GM21786 (cell line): ENCODE data around the gene SPRR1A.
"Not testable (repeated sequence)": the region's sequence is repeated elsewhere in the genome, so short reads cannot be mapped to it uniquely, and the experiment has no call there.

Experiments
- ATAC-seq: cut with Tn5 transposase; IDR thresholded peaks from one replicate; pipeline ENCODE4 v1.9.1; 2021; ENCODE audit not compliant: unreplicated experiment

Gene SPRR1A

DNA sequence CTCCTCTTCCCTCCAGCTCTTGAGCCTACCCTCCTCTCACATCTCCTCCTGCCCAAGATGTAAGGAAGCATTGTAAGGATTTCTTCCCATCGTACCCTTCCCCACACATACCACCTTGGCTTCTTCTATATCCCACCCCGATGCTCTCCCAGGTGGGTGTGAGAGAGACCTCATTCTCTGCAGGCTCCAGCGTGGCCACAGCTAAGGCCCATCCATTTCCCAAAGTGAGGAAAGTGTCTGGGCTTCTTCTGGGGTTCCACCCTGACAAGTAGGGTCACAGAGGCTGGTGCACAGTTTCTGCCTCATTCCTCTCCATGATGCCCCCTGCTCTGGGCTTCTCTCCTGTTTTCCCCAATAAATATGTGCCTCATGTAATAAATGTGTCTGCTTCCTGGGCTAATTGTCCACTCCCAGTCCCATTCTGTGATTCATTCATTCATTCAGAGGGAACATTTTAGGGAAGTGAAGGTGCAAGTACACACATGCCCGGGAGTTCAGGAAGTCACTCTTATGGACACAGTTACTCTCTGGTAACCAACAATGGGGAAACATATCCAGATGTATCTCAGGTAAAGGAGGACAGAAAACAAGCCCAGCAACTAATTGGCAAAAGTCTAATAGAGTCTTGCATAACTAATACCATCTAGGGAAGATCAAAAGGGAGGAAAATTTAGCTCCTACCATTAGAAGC, 11.5 kb upstream of the SPRR1A start:
- ATAC-seq = no peak

DNA sequence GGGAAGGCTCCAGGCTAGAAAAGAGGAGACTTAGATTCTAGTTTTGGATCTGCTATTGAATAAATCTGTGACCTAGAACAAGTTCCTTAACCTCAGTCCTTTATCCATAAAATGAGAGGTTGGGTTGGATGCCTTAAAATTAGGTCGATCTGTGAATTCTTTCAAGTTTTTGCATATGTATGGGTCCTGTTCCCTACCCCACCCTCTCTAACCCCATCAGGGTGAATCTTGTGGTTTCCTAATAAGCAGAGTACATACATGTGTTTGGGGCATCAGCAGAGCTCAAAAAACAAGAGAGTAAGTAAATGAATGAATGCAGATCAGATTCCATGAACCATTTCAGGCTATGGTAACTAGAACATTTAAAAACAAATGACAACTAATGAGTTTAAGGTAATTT, 7.2 kb upstream of the SPRR1A start:
- no peak for ATAC-seq

DNA sequence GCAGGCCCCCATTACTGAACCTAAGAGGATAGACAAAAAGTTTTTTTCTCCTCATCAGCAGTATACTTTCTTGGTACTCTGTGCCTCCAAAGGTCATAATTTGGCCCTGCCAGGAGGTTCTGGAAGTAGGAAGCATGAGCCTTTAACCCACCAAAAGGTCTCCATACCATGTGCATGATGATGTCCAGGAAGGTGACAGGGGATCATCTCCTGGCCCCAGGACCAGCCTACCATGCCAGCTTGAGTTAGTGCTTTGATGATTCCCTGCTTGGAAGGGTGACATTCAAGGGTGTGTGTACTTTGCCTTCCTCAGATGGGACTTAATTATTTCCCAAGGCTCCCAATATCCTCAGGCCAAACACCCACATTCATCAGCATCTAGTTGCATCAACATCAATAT, 6.3 kb upstream of the SPRR1A start:
- ATAC-seq = no peak

DNA sequence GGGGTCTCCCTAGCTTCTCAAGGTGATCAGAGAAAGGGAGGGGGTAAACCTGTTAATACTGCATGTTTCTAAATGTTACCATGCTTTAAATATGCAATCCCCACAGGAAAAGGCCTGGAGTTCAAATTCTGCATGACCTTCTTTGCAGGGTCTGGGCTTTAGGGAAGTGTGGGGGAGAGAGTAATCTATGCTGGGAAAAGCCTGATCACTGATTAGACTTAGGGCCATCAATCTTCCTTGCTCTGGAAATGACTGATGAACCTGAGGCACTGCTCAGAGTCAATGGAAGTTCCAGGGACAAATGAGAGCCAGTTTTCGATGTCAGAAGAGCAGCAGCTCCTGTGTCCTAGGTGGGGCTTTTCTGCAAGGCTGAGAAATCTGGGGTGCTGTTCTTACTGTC, 3.2 kb upstream of the SPRR1A start:
- no peak for ATAC-seq

DNA sequence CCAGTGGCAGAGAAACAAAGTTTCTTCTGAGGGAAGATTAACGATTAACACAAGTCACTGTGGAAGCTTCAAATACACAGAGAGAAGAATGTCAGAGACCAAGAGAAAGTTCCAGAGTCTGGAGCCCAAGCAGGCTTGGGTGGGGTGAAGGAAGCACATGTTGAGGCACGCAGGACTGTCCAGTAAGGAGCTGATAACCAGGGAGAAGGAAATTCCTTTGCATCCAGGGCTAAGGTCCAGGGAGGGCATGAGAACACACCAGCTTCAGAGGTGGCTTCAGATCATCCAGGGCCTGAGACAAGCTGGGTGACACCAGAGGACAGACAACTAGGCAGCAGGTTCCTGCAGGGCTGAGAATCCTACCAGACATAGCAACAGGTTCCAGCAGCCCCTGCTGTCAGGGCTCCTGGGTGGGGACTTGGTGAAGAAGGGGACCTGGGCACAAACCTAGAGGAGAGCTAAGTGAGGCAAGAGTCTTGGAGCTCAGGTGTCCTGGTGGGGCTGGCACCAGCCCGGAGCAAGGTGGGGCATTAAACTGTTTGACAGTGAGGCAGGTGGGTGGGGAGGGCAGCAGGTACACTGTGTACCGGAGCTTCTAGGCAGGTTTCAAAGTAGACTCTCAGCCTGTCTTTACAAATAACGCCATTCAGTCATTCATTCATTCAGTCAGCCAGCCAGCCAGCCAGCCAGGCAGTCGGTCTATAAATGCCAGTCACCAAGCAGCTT, 2.6 kb upstream of the SPRR1A start:
- ATAC-seq = no peak

DNA sequence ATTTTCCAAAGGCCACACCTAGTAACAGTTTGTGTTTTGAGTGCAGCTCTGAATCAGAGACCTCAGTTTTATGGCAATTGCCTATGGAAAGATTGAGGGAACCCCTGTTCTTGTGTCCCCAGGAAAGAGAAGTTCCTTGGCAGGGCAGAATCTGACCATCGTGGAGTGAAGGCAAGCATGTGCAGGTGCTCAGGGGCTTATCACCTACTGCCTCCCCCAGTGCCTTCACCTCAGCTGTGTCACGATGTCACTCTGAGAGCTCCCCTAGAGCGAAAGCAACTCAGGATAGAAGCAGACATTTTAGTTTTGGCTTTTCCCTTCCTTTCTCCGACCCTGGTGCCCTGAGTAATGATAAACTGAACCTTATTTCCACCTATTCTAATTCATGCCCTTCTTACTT, 1.8 kb upstream of the SPRR1A start:
- ATAC-seq = no peak

DNA sequence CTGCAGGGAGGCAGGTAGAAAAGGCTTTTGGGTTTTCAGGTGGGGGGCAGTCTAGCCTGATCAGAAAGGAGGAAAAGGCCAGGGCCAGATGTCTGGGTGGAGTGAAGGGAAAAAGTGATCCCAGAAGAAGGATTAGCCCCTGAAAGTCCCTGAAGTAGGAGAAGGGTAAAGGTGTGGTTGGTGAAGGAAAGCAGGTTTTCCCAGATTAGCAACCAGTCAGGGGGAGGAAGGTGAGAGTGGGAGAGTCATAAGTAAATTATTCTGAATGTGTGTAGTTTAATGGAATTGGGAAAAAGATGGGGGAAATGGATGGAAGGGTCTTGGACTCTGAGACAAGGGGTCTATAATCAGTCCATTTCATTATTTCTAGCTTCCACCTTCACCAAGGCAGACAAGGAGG, 647 bp upstream of the SPRR1A start:
- no peak for ATAC-seq

DNA sequence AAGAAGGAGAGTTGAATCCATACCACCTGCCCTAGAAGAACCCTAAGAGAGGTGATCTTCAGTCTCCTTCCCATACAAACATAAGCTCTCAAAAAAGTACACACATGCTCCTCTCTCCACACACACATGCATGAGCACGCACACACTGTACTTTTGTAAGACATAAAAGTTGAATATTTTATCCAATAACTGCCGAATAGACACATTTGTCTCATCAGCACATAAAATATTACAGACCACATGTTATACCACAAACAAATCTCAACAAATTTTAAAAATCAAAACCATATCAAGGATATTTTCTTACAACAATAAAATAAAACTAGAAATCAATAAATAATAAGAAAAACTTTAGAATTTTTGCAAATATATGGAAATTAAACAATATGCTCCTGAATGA, 2.7 kb downstream of the SPRR1A start:
- ATAC-seq = no peak

DNA sequence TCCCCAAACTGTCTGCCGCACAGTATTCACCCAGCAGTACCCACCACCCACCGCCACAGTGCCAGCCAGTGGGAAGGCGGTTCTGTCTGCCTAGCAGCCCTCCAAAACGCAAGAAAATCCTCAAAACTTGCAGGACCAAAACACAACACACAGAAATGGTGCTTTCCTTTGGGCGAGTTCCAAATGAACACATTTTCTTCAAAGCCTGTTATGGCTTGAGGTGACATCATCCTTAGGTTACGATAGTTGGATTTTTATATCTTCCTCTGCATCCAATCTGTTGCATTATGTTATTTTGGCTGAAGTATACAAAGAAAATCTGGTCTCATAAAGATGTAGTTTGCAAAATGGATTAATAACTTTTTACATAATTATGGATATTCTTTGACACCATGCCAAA, 9.3 kb downstream of the SPRR1A start:
- no peak for ATAC-seq

DNA sequence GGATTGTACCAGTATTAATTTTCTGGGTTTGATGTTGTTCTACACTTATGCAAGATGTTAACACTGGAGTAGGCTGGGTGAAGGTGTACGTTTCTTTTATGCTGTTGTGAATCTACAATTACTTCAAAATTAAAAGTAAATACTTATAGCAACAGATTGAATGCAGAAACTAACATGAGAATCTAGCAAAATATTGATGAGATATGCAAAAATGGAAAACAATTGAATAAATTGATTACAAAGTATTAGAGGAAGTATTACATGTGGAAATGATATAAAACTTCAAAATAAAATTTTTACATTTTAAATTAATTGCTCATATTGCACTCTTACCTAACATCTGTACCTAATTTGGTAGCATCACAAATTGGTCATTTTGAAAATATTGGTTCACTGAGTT, 12.0 kb downstream of the SPRR1A start:
- ATAC-seq = no peak

DNA sequence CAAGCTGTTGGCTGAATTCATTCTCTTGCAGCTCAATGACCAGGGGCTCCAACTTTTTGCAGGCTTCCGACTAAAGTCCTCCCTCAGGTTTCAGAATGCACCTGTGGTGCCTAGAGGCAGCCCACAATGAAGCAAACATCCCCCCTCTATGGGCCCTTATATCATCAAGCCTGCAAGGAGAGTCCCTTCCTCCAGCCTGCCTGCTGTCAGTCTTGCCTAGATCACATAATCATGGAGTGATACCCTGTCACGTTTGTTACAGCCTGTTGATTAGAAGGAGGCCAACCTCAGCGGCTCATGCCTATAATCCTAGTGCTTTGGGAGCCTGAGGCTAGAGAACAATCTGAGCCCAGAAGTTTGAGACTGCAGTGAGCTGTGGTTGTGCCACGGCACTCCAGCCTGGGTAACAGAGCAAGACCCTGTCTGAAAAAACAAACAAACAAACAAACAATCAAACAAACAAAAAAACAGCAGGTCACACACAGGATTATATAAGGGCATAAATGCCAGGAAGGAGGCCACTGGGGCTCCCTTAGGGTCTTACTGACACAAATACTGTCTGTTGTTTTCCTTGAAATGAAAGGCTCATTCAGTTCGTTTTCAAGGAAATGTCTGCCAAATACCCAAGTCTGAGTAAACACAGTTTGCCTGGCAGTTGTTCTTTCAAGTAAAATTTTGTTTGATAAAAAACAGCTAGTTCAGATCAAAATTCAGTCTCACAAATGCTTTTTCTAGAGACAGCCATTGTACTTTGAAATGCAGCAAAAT, 12.9 kb downstream of the SPRR1A start:
- ATAC-seq = no peak

DNA sequence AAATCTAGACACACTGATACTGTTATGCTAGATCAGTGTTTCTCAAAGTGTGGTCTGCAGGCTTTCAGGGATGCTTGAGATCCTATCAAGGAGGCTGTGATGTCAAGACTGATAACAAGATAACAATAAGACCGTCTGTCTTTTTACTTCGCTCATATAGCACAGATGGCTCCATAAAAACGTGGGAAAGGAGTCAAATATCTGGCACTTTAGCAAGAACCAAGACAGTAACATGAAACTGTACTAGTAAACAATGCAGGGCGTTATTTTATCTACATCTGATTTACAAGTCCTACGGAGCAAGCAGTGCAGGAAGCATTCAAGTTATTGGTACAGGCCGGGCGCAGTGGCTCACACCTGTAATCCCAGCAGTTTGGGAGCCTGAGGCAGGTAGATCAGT, 14.0 kb downstream of the SPRR1A start:
- no peak for ATAC-seq

DNA sequence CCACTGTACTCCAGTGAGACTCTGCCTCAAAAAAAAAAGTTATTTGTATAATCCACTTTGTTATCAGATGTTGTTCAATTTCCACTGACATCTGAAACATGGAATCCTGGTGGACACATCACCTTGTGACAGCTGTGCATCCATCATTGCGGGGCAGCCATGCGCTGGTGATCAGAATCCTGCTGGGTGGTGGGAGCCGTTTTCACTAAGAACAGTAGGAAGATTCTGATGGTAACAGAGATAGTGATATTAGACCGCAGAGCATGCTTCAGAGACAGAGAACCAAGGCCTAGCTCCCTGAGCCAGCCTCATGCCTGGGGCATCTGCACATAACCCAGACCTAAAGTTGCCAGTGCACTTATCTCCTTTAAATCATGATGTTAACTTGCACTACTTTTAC, 14.6 kb downstream of the SPRR1A start:
- ATAC-seq = no peak

DNA sequence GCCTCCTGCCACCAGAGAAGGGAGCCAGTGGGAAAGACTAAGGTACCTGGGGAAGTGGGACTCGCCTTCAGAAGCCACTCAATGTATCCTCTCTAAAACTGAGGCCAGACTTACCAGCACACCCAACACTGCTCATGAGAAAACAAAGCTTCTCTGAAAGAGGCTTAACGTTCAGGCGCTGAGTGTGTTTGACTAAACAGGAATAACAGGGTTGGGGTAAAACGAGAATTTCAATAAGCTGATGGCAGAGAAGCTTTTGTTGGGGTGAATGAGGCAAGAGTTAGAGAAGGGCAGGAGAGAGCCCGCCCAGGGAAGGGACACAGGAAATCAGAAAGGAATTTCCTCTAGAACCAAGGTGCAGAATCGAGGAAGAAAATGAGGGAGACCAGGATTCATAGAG, 15.9 kb downstream of the SPRR1A start:
- ATAC-seq = no peak

DNA sequence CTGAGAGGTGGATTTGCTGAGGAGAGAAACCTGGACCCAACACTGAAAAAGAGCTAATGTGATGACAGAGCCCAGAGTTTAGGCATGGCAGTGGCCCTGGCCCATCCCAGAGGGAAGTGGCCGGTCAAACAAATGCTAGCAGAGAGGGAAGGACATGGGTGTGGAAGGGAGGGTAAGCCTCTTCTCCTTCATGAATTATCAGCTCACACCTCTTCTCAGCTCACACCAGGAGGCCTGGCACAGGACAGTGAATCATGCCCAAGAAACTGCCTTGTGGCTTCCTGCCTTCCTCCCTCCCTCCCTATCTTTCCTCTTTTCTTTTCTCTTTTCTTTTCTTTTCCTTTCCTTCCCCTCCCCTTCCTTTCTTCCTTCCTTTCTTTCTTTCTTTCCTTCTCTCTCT, 16.4 kb downstream of the SPRR1A start:
- no peak for ATAC-seq

DNA sequence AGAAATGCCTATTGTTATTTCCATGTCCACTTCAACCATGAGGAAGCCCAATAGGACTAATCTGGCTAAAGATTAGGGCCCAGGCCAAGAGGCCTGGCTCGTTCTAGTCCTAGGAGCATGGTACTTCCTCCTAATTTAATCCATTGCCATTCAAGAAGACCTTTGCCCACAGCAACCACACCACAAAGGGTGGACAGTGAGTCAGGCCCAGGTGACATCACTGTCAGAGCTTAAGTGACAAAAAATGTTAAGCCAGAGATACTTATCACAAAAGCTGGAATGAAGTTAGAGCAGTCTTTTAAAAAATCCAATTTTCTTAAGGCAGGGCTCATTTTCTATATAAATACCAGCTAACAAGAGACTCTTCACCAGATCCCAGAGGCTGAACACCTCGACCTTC, 17.5 kb downstream of the SPRR1A start, which contains the start of gene SPRR3:
Gene SPRR3, plus strand, starts transcription at position 368 of the 400 bp plus-strand sequence. CDS start 1,272 bp downstream, outside the sequence.
- no peak for ATAC-seq

DNA sequence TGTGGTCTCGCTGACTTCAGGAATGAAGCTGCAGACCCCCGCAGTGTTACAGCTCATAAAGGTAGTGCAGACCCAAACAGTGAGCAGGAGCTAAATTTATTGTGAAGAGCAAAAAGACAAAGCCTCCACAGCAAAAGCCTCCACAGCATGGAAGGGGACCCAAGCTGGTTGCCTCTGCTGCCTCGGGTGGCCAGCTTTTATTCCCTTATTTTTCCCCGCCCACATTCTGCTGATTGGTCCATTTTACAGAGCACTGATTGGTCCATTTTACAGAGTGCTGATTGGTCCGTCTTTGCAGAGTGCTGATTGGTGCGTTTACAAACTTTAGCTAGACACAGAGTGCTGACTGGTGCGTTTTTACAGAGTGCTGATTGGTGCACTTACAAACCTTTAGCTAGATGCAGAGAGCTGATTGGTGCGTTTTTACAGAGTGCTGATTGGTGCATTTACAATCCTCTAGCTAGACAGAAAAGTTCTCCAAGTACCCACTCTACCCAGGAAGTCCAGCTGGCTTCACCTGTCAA, 27.4 kb downstream of the SPRR1A start:
- not testable (repeated sequence) for ATAC-seq

DNA sequence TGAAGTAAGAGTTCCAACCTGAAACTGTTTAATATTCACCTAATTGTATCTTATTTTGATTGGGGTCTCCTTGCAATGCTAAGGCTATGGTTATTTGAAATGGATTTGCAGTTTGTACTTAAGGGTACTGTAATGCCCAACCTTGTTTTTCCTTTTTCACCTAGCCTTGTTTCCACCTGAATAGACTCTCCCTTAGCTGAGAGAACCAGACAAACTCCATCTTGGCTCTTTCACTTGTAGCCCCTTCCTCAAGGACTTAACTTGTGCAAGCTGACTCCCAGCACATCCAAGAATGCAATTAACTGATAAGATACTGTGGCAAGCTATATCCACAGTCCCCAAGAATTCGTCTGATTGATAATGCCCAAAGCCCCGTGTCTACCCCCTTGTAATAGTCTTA, 37.9 kb downstream of the SPRR1A start:
- not testable (repeated sequence) for ATAC-seq

DNA sequence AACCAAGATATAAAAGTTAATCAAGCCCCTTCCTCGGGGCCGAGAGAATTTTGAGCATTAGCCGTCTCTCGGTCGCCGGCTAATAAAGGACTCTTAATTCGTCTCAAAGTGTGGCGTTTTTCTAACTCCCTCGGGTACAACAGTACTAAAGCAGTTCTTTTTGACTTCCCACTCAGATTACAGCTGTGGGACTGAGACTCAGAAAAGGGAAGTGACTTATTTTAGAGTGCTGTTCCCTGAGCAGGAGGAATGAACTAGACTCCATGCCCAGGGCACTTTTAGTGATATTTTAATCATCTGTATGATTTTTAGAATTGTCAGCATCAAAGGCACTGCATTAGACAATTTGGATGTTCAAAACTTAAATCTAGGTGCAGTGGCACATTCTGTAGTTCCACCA, 38.5 kb downstream of the SPRR1A start:
- not testable (repeated sequence) for ATAC-seq

DNA sequence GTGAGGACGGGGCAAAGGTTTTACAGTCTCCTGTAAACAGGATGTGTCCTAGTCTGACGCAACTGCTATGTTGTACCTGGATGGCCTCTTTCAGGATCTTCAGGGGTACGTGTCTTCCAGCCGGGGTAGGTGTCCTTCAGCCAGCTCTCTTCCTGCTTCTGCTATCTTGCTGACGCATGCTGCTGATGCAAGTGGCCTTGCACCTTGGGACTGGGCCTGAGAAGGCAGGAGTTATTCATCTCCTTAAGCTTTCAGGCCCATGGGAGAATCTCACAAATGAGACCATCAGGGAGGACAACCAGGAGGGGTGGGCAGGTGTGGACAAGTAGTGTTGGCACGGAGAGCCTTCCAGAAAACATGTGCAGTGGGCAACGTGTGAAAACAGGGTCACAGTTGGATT, 39.2 kb downstream of the SPRR1A start:
- no peak for ATAC-seq

DNA sequence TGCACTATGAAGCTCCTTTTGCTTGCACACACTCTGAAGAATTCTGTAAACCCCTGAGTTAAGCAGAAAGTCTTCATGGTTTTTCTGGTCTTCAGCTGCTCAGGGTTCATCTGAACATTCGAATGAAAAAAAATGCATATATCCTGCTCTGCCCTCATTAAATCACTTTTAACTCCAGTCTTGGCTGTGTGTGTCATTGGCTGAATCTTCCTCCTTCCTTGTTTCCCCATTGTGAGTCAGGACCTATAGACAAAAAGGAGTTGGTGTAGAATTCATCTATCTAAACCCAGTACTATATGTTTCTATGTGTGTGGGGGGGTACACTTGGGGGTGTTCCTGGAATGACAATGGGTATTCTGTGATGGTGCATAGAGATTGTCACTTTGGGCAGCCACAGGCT, 40.5 kb downstream of the SPRR1A start:
- ATAC-seq = no peak

DNA sequence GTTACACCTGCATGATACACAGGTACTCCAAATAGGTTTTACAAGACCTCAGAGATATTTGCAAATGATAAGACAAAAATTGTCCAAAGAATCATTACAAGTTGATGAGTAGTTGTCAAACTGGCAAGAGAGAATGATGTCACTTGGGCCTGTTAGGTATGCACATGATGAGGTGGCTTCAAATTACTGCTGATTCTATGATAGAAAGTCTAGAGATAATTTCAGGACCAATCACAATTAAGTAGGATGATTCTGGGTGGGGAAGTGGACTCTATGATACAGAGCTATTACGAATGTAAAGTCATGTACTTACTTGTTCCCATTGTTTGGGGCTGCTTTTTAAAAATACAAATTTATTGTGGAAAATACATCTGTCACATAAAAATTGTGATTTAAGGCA, 41.9 kb downstream of the SPRR1A start:
- ATAC-seq = no peak
